OCI-LY7 (cell line): ENCODE data around the gene KLC1. TPM values are rescaled to one million over a fixed set of nuclear protein-coding genes. Genes with fewer than 3 reads are reported as not detected.

Experiments used
- BruUV-seq: library from RNA; stranded (reverse); fragments of 400-500 nt; replicated peaks from 2 replicates; lab custom pipeline; 2021; lab: Mats Ljungman, UMichigan
- CTCF ChIA-PET: fragments of 300-600 bp; sonication (Branson Sonifier 250); formaldehyde crosslinking; loops from one replicate; lab custom pipeline; 2022; ENCODE audit warnings: antibody characterized with exemption; ENCODE audit not compliant: unreplicated experiment; lab: Charles Lee
- POLR2A ChIA-PET: fragments of 300-600 bp; sonication (Branson Sonifier 250); formaldehyde crosslinking; loops from one replicate; lab custom pipeline; 2022; ENCODE audit warnings: antibody characterized with exemption; lab: Charles Lee
- DNase-seq: peaks from one replicate; pipeline ENCODE4 v3.0.0-alpha.2; 2015; ENCODE audit warnings: low spot score
- H2AFZ ChIP-seq: fragments of 200-600 bp; sonication (generic), shearing (Covaris generic); 2 replicates; pipeline ENCODE4 v1.6.1; 2014; ENCODE audit warnings: mild to moderate bottlenecking, antibody characterized with exemption, low read length, moderate library complexity
- H3K27ac ChIP-seq: fragments of 200-600 bp; sonication (generic); 2 replicates; pipeline ENCODE4 v1.5.1; 2014; ENCODE audit warnings: mixed run types, low read depth, mild to moderate bottlenecking, moderate library complexity, low read length, inconsistent platforms; ENCODE audit not compliant: poor library complexity, severe bottlenecking
- H3K36me3 ChIP-seq: fragments of 200-600 bp; sonication (generic); 2 replicates; pipeline ENCODE4 v1.6.1; 2014; ENCODE audit warnings: mild to moderate bottlenecking, antibody characterized with exemption, low read length, moderate library complexity, mixed read lengths; ENCODE audit not compliant: insufficient read depth
- H3K4me1 ChIP-seq: fragments of 200-600 bp; sonication (generic); 2 replicates; pipeline ENCODE4 v1.5.1; 2014; ENCODE audit warnings: mild to moderate bottlenecking, low read length; ENCODE audit not compliant: insufficient read depth, poor library complexity, severe bottlenecking
- H3K4me2 ChIP-seq: fragments of 200-600 bp; sonication (generic); 2 replicates; pipeline ENCODE4 v1.6.1; 2014; ENCODE audit warnings: mild to moderate bottlenecking, low read length
- H3K4me3 ChIP-seq: fragments of 200-600 bp; sonication (generic); 2 replicates; pipeline ENCODE4 v1.5.1; 2014; ENCODE audit warnings: mild to moderate bottlenecking, low read depth, low read length; ENCODE audit not compliant: poor library complexity, severe bottlenecking
- H3K79me2 ChIP-seq: fragments of 200-600 bp; sonication (generic); 2 replicates; pipeline ENCODE4 v1.6.1; 2016; ENCODE audit warnings: low read depth, mild to moderate bottlenecking, low read length, moderate library complexity, mixed read lengths; ENCODE audit not compliant: insufficient read depth
- H3K9me2 ChIP-seq: fragments of 200-600 bp; sonication (generic); 2 replicates; pipeline ENCODE4 v1.6.1; 2016; ENCODE audit warnings: mild to moderate bottlenecking, low read length, mixed read lengths; ENCODE audit not compliant: insufficient read depth
- H3K9me3 ChIP-seq: fragments of 200-600 bp; sonication (generic); 2 replicates; pipeline ENCODE4 v1.6.1; 2014; ENCODE audit warnings: mild to moderate bottlenecking, mixed run types, low read length, mixed read lengths
- H4K20me1 ChIP-seq: fragments of 200-600 bp; sonication (generic); 2 replicates; pipeline ENCODE4 v1.6.1; 2014; ENCODE audit warnings: mild to moderate bottlenecking, antibody characterized with exemption, low read length, moderate library complexity, mixed read lengths; ENCODE audit not compliant: insufficient read depth
- EZH2phosphoT487 ChIP-seq: fragments of 200-600 bp; sonication (generic); IDR thresholded peaks from 2 replicates; pipeline ENCODE4 v1.6.1; 2018; ENCODE audit warnings: low read depth, borderline replicate concordance, mild to moderate bottlenecking, mixed run types, antibody characterized with exemption, low read length, moderate library complexity, mixed read lengths
- intact Hi-C: fragments of 100-400 bp; cut with micrococcal nuclease; formaldehyde crosslinking; loops from one replicate; pipeline ENCODE4 v1.10.0; 2022; ENCODE audit not compliant: unreplicated experiment
- total RNA-seq, 2 experiments: library from RNA; depleted of rRNA in 1 of 2; stranded (reverse); fragments of >200 nt in 1 of 2; shearing (Covaris generic) in 1 of 2; gene quantifications; 2 replicates each; pipeline ENCODE4 v1.2.3, GENCODE V29; 2014 to 2022
- TF ChIP-seq, protein P1 (sequence below): fragments of 200-600 bp; sonication (generic); conservative IDR thresholded peaks from 2 replicates; pipeline ENCODE4 v1.5.1; 2014; ENCODE audit warnings: mild to moderate bottlenecking, antibody characterized with exemption, low read length, moderate library complexity, mixed read lengths

The KLC1 gene
- total RNA-seq, 2 experiments from 2014 or later: 147 to 157 TPM

- ChIA-PET CTCF (interaction anchor here (0.8 kb wide), 1 partner anchor 8 kb away, joined by 3 read pairs; no protein-coding TSS in a partner anchor), POLR2A (no interaction called here)
Measured at GRCh38 chr14:103706551-103707328, 77.7 kb downstream of the KLC1 start.

GRCh38 chr14:103707329-103708263 is 78.6 kb downstream of the KLC1 start:
- DNase-seq: no peak
- POLR2A ChIA-PET: no interaction called here
- CTCF ChIA-PET: interaction anchor here (0.8 kb wide), 1 partner anchor 9 kb away, joined by 3 read pairs; no protein-coding TSS in a partner anchor
- Histone ChIP-seq H3K9me3 (no peaks in the 10 kb centered on the region), H2AFZ (no peak overlapping the region), H4K20me1 (peaks cover 3% of the 10 kb centered on the region; the same call in 1 of the 2 replicates), H3K9me2 (no peaks in the 10 kb centered on the region), H3K36me3 (peaks cover 96% of the 10 kb centered on the region), H3K4me2 (no peak overlapping the region), H3K4me1 (peaks cover 15% of the 10 kb centered on the region), H3K27ac (no peak overlapping the region), H3K79me2 (peaks cover 6% of the 10 kb centered on the region), H3K4me3 (no peak overlapping the region)
- no peak for TF ChIP-seq EZH2phosphoT487
- TF ChIP-seq, protein P1, sequence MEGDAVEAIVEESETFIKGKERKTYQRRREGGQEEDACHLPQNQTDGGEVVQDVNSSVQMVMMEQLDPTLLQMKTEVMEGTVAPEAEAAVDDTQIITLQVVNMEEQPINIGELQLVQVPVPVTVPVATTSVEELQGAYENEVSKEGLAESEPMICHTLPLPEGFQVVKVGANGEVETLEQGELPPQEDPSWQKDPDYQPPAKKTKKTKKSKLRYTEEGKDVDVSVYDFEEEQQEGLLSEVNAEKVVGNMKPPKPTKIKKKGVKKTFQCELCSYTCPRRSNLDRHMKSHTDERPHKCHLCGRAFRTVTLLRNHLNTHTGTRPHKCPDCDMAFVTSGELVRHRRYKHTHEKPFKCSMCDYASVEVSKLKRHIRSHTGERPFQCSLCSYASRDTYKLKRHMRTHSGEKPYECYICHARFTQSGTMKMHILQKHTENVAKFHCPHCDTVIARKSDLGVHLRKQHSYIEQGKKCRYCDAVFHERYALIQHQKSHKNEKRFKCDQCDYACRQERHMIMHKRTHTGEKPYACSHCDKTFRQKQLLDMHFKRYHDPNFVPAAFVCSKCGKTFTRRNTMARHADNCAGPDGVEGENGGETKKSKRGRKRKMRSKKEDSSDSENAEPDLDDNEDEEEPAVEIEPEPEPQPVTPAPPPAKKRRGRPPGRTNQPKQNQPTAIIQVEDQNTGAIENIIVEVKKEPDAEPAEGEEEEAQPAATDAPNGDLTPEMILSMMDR: no peak
- intact Hi-C loops: no loop called here
- no TSS peak for BruUV-seq

More at GRCh38 chr14:103706551-103707328, 77.7 kb downstream of the KLC1 start:
- H2AFZ ChIP-seq: no peak overlapping the region
- H4K20me1 ChIP-seq: peaks cover 3% of the 10 kb centered on the region; the same call in 1 of the 2 replicates
- peaks cover 23% of the 10 kb centered on the region for H3K4me1 ChIP-seq
- no peak overlapping the region for H3K4me2 ChIP-seq
- H3K27ac ChIP-seq: no peak overlapping the region
- BruUV-seq: no TSS peak
- peaks cover 6% of the 10 kb centered on the region for H3K79me2 ChIP-seq
- H3K9me2 ChIP-seq: no peaks in the 10 kb centered on the region
- no peak for TF ChIP-seq EZH2phosphoT487
- TF ChIP-seq, protein P1: no peak
- intact Hi-C loops: no loop called here
- peaks cover 95% of the 10 kb centered on the region for H3K36me3 ChIP-seq
- H3K9me3 ChIP-seq: no peaks in the 10 kb centered on the region
- H3K4me3 ChIP-seq: no peak overlapping the region
- no peak for DNase-seq
